B cell (primary cell): ENCODE data around the gene PLCB4.

Experiments used
- EZH2 ChIP-seq: IDR thresholded peaks from 2 replicates; pipeline ENCODE4 v1.6.1; 2012; ENCODE audit warnings: borderline replicate concordance, low read depth, mild to moderate bottlenecking, moderate library complexity, low read length; ENCODE audit not compliant: insufficient read depth, poor library complexity, severe bottlenecking
- TF ChIP-seq, protein P1 (sequence below): fragments of 200-600 bp; IDR thresholded peaks from one replicate; pipeline ENCODE4 v1.8.0; 2022; ENCODE audit warnings: antibody characterized with exemption, mild to moderate bottlenecking

DNA sequence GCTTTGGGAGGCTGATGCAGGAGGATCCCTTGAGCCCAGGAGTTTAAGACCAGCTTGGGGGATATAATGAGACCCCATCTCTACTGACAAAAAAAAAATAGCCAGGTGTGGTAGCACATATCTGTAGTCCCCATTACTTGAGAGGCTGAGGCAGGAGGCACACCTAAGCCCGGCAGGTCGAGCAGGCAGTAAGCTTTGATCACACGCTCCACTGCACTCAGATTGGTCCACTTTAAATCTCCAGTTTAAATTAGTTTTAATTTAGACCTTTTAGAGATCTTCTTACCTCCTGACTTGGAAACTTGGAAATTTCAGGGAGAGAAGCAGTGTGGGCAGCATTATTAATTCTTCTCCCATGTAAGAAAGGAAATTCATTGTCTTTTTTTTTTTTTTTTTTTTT is 16.8 kb upstream of the PLCB4 start:
- TF ChIP-seq, protein P1, sequence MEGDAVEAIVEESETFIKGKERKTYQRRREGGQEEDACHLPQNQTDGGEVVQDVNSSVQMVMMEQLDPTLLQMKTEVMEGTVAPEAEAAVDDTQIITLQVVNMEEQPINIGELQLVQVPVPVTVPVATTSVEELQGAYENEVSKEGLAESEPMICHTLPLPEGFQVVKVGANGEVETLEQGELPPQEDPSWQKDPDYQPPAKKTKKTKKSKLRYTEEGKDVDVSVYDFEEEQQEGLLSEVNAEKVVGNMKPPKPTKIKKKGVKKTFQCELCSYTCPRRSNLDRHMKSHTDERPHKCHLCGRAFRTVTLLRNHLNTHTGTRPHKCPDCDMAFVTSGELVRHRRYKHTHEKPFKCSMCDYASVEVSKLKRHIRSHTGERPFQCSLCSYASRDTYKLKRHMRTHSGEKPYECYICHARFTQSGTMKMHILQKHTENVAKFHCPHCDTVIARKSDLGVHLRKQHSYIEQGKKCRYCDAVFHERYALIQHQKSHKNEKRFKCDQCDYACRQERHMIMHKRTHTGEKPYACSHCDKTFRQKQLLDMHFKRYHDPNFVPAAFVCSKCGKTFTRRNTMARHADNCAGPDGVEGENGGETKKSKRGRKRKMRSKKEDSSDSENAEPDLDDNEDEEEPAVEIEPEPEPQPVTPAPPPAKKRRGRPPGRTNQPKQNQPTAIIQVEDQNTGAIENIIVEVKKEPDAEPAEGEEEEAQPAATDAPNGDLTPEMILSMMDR: no peak
- no peak for TF ChIP-seq EZH2
